ENCODE results near the gene LRP1.

The LRP1 gene

GRCh38 chr12:57177354-57177753 lies 49.1 kb downstream of the LRP1 start:
- DNase-seq: no peak

DNA sequence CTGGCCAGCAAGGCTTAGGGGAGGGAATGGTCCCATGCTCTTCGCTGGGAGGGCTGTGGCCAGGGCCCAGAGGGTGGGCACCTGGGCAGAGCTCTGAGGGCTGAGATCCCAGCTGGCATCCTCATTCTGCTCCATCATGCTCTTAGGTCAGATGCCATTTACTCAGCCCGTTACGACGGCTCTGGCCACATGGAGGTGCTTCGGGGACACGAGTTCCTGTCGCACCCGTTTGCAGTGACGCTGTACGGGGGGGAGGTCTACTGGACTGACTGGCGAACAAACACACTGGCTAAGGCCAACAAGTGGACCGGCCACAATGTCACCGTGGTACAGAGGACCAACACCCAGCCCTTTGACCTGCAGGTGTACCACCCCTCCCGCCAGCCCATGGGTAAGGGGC lies 49.9 kb downstream of the LRP1 start:
- DNase-seq: no peak

DNA sequence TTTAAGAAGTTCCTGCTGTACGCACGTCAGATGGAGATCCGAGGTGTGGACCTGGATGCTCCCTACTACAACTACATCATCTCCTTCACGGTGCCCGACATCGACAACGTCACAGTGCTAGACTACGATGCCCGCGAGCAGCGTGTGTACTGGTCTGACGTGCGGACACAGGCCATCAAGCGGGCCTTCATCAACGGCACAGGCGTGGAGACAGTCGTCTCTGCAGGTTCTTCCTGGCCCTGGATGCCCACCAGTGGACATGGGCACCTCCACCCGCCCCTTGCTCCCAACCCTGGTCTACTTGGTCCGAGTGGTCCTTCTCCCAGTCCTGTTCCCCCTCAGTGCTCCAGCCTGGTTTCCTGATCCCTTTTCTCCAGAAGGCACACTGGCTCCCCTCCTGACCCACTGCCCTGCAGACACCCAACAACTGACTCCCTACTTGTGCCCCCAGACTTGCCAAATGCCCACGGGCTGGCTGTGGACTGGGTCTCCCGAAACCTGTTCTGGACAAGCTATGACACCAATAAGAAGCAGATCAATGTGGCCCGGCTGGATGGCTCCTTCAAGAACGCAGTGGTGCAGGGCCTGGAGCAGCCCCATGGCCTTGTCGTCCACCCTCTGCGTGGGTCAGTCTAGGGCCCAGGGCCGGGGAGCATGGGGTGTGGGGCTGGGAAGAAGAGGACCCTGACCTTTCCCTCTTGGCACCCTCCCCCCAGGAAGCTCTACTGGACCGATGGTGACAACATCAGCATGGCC lies 51.2 kb downstream of the LRP1 start:
- no peak for DNase-seq

DNA sequence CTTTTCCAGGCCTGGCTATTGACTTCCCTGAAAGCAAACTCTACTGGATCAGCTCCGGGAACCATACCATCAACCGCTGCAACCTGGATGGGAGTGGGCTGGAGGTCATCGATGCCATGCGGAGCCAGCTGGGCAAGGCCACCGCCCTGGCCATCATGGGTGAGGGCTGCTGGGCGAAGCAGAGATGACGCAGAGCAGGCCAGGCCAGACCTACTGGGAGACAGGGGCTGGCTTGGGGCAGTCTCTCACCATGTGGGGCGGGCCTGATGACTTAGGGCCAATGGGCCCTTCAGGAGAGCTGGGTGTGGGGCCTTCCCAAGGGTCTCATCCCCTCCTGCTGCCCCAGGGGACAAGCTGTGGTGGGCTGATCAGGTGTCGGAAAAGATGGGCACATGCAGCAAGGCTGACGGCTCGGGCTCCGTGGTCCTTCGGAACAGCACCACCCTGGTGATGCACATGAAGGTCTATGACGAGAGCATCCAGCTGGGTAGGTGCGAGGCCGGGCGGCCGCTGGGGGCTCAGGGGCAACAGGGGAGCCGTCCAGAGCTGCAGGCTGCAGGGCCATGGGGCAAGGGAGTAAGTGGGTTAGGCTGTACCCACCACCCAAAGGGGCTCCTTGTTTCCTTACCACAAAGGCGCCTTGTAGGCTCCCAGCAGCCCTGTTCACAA lies 52.2 kb downstream of the LRP1 start:
- DNase-seq: no peak

DNA sequence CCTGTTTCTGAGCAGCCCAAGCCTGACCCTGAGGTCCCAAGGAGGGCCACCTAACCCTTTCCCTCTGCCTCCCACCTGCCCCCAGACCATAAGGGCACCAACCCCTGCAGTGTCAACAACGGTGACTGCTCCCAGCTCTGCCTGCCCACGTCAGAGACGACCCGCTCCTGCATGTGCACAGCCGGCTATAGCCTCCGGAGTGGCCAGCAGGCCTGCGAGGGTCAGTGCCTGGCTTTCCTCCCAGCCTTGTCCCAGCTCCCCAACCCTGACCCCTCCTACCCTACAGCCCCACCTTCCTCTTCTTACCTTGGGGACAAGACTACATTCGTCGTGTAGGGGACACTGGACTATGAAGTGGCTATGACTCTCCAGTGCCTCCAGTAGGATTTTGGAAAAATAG lies 52.8 kb downstream of the LRP1 start:
- no peak for DNase-seq

DNA sequence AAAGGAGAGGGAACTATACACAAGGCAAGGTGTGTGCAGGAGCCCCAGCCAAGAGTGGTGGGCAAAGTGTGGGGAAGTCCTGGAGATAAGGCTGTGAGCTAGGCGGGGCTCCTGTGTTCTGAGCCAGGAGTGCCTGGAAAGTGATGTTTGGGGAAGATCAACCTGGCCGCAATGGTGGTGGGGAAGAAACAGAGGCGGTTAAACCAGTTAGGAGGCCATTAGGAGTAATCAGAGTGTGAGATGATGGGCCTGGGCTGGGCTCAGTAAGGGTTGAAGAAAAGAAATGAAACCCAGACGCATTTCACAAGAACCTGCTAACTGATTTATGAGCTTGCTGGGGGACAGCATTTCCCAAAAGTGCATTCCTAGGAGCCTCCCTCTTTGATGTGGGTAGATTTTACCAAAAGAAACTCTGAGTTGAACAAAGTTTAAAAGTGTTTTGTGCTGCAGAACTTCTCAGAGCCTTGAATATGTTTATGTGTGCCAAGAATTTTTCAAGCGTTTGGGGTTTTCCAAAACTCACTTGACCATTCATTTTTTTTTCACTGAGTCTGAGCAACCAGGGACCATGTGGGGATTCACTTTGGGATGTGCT lies 53.4 kb downstream of the LRP1 start:
- DNase-seq: no peak

- no peak for DNase-seq
Measured at GRCh38 chr12:57182918-57183575, 54.8 kb downstream of the LRP1 start.

DNA sequence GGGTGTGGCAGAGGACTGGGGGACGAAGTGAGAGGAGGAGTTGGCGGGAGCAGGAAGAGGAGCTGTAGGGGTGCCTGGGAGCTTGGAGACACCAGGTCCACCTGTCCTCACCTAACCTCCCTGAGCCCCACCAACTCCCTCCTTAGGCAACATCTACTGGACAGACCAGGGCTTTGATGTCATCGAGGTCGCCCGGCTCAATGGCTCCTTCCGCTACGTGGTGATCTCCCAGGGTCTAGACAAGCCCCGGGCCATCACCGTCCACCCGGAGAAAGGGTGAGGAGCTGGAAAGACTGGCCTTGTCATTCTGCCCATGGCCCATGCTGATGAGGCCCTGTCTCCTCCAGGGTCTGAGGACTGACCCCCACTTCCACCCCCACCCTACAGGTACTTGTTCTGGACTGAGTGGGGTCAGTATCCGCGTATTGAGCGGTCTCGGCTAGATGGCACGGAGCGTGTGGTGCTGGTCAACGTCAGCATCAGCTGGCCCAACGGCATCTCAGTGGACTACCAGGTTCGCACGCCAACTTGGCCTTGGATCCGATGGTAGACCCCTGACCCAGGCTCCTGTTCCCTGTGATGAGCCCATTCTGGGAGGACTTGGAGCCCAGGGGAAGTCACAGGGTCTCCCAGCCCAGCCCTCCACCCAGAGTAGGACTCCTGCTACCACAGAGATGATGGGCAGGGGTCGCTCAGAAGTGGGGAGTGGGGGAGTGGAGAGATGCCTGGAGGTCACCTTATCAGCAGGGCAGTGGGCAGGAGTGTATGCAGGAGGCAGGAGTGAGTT lies 55.8 kb downstream of the LRP1 start:
- no peak for DNase-seq

DNA sequence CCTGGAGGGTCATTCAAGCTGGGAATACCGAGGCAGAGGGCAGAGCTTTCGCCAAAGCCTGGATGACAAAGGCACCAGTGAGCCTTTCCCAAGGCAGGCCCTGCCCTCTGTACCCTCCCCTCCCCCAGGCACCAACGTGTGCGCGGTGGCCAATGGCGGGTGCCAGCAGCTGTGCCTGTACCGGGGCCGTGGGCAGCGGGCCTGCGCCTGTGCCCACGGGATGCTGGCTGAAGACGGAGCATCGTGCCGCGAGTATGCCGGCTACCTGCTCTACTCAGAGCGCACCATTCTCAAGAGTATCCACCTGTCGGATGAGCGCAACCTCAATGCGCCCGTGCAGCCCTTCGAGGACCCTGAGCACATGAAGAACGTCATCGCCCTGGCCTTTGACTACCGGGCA lies 57.1 kb downstream of the LRP1 start:
- DNase-seq: no peak

- no peak for DNase-seq
Measured at GRCh38 chr12:57185906-57186508, 57.7 kb downstream of the LRP1 start.

DNA sequence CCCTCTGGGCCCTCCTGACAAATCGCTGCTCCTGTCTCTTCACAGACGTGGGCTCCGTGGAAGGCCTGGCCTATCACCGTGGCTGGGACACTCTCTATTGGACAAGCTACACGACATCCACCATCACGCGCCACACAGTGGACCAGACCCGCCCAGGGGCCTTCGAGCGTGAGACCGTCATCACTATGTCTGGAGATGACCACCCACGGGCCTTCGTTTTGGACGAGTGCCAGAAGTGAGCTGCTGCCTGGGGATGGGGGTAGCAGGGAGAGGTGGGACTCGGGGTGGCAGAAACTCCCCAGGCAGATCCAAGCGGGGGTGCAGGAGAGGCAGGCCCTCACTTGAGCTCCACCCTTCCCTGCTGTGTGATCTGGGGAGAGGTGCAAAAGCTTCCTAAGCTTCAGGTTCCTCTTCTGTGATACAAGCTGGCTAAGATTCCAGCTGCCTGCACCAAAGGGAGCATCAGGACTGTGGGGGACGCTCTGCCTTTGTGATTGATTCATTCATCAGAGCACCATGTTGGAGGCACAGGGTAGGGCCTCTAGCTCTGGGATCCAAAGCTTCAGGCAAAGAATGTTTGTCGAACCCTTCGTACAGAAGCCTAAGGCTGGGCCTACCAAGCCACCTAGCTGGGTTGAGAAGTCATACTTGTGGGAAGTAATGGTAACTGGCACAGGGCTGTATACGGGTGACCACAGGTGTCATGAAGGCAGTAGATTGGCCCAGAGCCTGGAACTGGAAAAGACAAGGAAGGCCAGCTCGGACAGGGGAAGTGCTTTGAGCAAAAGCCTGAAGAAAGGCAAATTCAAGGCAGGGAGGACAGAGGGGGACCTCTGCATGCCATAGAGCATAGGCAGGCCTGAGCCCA lies 59.2 kb downstream of the LRP1 start:
- DNase-seq: no peak

DNA sequence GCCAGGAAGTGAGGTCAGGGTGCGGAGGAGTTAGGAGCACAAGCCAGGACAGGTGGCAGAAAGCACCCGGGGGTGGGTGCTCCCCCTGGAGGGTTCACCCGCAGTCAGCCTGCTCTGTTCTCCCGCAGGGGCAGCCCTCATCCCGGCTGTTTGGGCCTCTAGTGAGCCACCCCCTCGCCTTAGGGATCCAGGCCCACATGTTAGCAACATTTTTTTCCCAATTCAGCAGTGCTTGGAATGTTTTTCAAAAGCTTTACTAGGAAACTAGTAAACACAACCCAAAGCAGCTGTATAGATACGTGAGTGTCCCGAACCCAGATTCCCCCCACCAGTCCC lies 59.8 kb downstream of the LRP1 start:
- no peak for DNase-seq

- no peak for DNase-seq
Measured at GRCh38 chr12:57190037-57190436, 61.8 kb downstream of the LRP1 start.

DNA sequence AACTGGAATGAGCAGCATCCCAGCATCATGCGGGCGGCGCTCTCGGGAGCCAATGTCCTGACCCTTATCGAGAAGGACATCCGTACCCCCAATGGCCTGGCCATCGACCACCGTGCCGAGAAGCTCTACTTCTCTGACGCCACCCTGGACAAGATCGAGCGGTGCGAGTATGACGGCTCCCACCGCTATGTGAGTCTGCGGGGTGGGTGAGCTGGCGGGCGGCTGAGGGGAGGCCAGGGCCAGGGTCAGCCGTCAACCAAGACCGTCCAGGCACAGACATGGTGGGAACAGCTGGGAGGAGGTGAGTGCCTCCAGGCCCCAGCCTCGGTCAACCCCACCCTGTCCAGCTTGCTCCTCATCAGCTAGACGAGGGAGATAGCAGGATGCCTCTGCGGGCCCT lies 62.5 kb downstream of the LRP1 start:
- DNase-seq: no peak

DNA sequence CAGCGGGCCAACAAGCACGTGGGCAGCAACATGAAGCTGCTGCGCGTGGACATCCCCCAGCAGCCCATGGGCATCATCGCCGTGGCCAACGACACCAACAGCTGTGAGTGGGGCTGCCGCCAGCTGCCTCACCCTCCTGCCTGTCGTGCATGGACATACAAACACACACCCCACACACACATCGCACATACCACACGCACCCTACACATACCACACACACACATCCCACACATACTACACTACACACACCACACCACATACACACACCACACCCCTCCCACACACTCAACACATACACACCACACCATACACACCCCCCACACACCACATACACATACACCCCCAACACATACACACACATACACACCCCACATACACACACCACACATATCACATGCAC lies 63.1 kb downstream of the LRP1 start:
- DNase-seq: no peak

- no peak for DNase-seq
Measured at GRCh38 chr12:57192920-57193319, 64.6 kb downstream of the LRP1 start.

GRCh38 chr12:57193706-57194245 lies 65.5 kb downstream of the LRP1 start:
- no peak for DNase-seq

DNA sequence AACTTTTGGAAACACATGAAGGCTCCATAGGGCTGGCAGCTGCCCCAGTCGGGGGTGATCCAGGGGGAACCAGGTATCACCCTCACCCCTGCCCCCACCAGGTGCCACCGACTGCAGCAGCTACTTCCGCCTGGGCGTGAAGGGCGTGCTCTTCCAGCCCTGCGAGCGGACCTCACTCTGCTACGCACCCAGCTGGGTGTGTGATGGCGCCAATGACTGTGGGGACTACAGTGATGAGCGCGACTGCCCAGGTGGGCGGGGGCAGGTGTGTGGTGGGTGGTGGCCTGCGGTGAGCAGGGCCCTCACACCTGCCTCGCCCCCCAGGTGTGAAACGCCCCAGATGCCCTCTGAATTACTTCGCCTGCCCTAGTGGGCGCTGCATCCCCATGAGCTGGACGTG lies 66.0 kb downstream of the LRP1 start:
- DNase-seq: no peak

DNA sequence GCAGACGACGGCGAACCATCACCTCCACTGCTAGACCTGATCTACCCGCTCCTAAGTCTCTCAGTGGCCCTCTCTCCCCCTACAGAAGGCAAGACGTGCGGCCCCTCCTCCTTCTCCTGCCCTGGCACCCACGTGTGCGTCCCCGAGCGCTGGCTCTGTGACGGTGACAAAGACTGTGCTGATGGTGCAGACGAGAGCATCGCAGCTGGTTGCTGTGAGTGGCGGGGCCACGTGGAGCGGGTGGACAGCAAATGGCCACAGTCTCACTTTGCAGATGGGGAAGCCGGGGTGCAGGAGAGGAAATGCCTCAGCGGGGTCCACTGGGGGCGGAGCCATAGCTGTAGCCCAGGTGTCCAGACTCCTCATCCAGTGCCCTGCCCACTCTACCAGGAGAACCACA lies 66.9 kb downstream of the LRP1 start:
- no peak for DNase-seq

- no peak for DNase-seq
Measured at GRCh38 chr12:57195611-57196371, 67.5 kb downstream of the LRP1 start.

DNA sequence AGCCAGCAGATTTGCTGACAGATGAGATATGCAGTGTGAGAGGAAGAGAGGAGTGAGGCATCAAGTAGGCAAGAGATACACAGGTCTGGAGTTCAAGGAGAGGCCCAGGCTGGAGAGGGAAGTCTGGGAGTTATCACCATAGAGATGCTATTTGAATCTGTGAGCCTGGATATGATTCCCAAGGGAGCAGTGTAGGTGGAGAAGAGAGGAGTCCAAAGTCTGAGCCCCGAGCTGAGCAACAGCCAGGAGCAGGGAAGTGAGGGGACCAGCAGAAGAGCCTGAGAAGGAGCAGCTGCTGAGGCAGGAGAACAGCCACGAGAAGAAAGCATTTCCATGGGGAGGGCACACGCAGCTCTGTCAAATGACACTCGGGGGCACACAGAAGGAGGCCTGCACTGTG lies 68.2 kb downstream of the LRP1 start:
- DNase-seq: no peak

All from amniotic stem cell (primary cell).